Activated CD4-positive, alpha-beta T cell treated with anti-CD3 and anti-CD28 coated beads for 48 hours (primary cell): ENCODE results near the gene TERC.
"Not testable (repeated sequence)": the region's sequence is repeated elsewhere in the genome, so short reads cannot be mapped to it uniquely, and the experiment has no call there.

Experiments
- DNase-seq: peaks from one replicate; pipeline ENCODE4 v3.0.0-alpha.2; 2020

Gene TERC

GRCh38 chr3:169771497-169772304, 6.8 kb upstream of the TERC start:
- DNase-seq = peak; percentile 67

DNA sequence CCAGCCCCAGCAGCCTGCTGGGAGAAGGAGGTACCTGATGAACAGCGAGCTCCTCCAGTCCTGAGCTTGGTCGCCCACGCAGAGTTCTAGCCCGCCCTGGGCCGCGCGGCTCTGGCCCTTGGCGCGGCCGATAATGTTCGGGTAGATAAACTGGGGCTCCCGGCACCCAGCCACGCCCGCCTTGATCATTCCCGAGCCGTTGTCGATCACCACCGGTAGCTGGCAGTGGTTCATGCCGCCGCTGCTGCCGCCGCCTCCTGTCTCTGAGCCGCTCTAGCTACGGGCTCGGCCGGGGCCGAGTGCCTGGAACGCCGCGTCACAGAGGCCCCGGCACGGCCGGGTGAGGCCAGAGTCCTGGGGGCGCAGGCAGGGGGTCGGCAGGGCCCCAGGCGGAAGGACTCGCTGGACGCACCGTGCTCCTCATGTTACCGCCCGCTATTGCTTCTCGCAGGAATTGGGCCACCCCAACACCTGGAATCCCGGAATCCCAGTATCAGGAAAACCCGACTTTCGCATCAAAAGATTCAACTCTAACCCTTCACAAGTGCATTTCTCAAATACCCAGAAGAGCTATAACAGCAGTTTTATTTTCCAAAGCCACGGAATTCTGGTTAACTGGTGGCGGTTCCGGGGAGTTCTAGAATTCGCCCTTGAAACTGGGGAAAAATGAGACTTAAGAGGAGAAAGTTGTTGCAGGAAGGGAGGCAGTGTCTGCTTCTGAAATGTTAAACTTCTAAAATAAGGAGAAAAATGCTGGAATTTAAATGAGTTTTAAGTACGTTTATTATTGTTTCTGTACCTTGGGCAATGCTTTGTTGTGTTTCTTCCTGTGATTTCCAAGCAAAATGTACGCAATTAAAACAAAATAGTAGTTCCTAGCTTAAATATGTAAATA, 4.7 kb upstream of the TERC start, which contains the start of gene ACTRT3:
Gene ACTRT3 (minus strand): TSS at position 275 of the 895 bp plus-strand sequence. CDS start 41 bp downstream, at position 234.
- peak; percentile 78 for DNase-seq

DNA sequence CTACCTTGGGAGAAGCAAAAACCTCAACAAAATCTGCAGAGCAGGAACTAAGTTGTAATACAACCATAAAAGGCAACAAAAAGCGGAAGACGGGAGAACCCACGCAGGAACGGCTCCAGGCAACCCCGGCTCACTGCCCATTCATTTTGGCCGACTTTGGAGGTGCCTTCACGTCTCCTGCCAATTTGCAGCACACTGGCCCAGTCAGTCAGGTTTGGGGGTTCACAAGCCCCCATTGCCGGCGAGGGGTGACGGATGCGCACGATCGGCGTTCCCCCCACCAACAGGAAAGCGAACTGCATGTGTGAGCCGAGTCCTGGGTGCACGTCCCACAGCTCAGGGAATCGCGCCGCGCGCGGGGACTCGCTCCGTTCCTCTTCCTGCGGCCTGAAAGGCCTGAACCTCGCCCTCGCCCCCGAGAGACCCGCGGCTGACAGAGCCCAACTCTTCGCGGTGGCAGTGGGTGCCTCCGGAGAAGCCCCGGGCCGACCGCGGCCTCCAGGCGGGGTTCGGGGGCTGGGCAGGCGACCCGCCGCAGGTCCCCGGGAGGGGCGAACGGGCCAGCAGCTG, 463 bp downstream of the TERC start:
- peak; percentile 78 for DNase-seq

- DNase-seq = no peak
Measured at GRCh38 chr3:169760479-169760878, 4.4 kb downstream of the TERC start.

DNA sequence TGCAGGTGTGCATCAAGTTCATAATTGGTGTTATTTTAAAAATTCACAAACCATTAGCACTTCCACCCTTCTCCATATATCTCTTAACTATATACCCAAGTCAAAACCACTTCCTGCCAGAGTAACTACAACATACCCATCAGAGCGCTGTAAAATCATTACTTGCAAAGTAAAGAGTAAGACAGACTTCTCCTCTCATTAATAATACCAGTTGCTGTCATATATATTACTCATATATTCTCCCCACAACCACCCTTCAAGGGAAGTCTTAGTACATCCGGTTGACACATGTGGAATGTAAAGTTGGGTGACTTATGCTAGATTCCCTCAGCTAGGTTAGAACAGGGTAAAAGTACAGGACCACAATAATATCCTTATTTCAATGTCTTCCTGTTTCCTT, 5.6 kb downstream of the TERC start:
- DNase-seq = no peak

GRCh38 chr3:169758359-169758994, 6.4 kb downstream of the TERC start:
- no peak for DNase-seq

- DNase-seq = no peak
Measured at GRCh38 chr3:169755488-169755887, 9.4 kb downstream of the TERC start.

DNA sequence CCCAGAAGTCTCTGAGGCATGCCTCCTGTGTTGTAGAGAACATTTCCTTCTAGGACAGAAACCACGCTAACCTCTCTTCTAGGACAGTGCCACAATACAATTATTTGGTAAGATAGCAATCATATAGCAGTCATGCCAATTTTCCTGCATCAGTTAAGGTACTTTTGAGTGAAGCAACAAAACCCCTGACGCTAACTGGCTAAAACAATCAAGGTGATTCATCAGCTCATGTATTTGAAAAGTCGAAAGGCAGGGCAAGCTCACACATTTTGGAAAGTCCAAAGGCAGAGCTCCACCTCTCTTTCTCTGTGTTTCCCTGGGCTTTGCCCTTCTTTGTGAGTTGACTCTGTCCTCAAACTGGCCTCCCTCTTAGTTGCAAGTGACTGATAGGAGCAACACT, 10.1 kb downstream of the TERC start:
- no peak for DNase-seq

- no peak for DNase-seq
Measured at GRCh38 chr3:169751875-169752274, 13.0 kb downstream of the TERC start.

DNA sequence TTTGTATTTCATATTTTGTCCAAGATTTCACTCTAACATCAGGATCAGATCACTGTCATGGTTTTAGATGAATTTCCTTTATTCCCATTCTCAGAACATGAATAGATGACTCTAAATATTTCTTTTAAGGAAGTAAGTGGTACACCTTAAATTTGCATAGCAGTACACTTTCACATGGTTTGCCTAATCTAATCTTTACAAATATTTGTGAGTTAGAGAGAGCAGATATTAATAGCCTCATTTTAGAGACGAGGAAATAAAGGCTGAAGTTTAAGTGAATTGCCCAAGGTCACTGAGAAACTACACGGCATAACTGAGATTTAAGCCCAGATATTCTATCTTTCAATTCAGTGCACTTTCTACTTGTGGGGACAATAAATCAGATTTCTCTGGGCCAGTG, 14.2 kb downstream of the TERC start:
- DNase-seq = no peak

DNA sequence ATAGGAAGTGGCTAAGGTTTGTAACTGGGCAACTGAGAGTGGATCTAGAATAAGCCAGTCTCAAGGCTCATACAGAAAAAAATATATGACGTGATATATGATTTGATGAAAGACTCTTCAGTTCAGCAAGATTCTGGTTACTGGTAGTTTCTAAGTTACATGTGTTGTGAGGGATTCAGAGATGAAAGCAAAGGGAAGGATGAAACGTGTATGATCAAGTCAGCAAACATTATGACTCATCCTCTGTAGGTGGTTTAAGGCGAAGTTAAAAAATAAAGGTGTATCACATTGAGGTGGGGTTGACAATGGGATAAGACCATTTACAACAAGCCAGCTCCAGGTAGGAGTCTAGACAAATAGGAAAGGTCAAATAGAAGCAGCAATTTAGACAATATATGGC, 16.2 kb downstream of the TERC start:
- DNase-seq = no peak

- DNase-seq = no peak
Measured at GRCh38 chr3:169746924-169747323, 17.9 kb downstream of the TERC start.

- DNase-seq = no peak
Measured at GRCh38 chr3:169744366-169745054, 20.4 kb downstream of the TERC start.

GRCh38 chr3:169739067-169739466, 25.8 kb downstream of the TERC start:
- DNase-seq = no peak

- DNase-seq = not testable (repeated sequence)
Measured at GRCh38 chr3:169731857-169732256, 33.0 kb downstream of the TERC start.

DNA sequence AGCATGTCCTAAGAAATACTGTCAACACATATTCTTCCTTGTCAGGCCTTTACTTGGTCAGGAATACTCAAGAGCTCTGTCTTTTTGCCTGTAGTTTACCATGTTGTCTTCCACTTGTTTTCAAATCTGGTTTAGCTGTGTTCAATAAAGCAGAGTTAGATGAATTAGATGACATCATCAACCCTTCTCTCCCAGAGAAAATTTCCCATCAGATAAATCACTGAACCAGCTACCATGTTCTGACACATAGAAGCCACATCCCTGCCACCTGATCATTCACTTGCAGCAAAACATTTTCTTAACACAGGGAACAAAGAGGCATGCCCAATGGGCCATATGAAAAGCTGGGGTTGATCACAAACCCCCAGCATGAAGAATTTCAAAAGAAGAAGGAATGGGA, 42.1 kb downstream of the TERC start:
- DNase-seq = no peak

GRCh38 chr3:169718415-169718814, 46.4 kb downstream of the TERC start:
- DNase-seq = not testable (repeated sequence)
